ENCODE results near the gene ADRA2C.
"Not testable (repeated sequence)": the region's sequence is repeated elsewhere in the genome, so short reads cannot be mapped to it uniquely, and the experiment has no call there.

The ADRA2C gene

DNA sequence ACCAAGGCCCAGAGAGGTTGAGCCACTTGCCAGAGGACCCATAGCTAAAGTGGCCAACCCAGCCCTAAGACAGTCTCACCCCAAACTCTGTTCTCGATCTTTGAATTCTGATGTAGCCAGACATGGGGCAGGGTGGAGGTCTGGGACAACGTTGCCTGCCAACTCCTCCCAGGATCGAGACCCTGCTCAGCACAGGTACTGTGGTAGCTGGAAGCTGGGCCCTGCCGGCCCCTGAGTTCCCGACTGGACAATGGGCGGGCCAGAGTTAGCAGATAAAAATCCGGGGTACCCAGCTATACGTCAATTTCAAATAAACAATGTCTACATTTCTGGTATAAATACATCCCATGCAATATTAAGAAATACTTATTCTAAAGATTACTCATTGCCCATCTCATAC lies 35.3 kb downstream of the ADRA2C start:
- DNase-seq, result no peak

- DNase-seq, result no peak
These were observed 35.9 kb downstream of the ADRA2C start for GRCh38 chr4:3801931-3802550.

GRCh38 chr4:3802571-3803474 lies 36.6 kb downstream of the ADRA2C start:
- no peak for DNase-seq

- no peak for DNase-seq
These were observed 37.3 kb downstream of the ADRA2C start for GRCh38 chr4:3803475-3803847.

DNA sequence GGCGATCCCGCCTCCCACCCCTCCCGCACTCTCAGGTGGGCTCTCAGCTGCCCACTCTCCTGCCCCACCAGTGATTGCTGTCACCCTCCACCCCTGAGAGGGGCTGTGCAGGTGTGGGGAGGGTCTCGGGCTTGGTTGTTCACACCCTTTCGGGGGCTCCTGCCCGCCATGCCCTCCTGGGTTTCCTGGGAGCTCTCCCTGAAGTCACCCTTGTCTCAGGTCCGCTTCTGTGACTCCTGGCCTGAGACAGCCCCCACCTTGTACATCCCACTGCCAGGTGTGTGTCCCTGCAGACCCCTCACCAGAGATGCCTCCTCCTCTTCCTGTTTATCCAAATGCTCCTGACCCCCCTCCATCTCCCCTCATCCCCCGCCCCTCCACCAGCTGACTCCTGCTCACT lies 37.8 kb downstream of the ADRA2C start:
- DNase-seq, result no peak

DNA sequence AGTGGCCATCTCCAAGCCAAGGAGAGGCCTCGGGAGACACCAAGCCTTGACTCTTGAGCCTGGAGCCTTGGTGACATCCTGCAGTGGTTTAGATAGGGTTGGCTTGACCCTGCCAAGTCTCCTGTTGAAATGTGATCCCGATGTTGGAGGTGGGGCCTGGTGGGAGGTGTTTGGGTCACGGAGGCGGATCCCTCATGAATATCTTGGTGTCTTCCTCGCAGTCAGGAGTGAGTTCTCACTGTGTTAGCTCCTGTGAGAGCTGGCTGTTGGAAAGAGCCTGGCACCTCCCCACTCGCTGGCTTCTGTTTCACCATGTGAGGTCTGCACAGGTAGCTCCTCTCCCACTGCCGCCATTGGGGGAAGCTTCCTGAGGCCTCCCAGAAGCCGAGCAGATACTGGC lies 38.8 kb downstream of the ADRA2C start:
- no peak for DNase-seq

- no peak for DNase-seq
These were observed 39.5 kb downstream of the ADRA2C start for GRCh38 chr4:3805731-3806130.

DNA sequence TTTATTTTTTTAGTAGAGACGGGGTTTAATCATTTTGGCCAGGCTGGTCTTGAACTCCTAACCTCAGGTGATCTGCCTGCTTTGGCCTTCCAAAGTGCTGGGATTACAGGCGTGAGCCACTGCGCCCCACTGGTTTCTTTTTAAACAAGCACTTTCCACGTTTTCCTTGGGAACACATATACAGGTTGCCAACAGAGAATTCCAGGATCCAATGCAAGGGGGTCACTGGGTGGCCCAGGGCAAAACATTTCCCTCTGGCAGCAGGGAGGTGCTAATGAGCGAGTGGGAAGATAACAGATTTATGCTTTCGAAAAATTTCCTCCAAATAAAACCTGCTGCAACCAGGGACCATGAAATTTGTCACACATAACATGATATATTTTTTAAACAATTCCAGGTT lies 41.1 kb downstream of the ADRA2C start:
- no peak for DNase-seq

- no peak for DNase-seq
These were observed 41.8 kb downstream of the ADRA2C start for GRCh38 chr4:3807822-3808496.

DNA sequence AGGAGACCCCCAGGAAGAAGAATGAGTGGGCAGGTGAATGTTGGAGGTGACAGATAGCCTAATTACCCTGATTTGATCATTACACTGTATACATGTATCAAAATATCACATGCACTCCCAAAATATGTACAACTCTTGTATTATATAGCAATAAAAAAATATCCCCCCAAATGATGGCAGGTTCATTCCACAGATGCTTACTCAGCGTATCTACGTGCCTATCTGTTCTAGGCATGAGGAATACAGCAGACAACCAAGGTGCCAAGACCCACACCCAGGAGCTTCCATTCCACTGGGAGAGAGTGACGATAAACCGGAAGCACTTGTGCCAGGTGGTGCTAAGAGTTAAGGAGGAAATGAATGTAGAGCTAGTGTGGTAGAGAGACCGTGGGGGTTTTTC lies 42.4 kb downstream of the ADRA2C start:
- no peak for DNase-seq

- no peak for DNase-seq
These were observed 42.8 kb downstream of the ADRA2C start for GRCh38 chr4:3809028-3809427.

GRCh38 chr4:3809451-3810110 lies 43.4 kb downstream of the ADRA2C start:
- DNase-seq, result no peak

DNA sequence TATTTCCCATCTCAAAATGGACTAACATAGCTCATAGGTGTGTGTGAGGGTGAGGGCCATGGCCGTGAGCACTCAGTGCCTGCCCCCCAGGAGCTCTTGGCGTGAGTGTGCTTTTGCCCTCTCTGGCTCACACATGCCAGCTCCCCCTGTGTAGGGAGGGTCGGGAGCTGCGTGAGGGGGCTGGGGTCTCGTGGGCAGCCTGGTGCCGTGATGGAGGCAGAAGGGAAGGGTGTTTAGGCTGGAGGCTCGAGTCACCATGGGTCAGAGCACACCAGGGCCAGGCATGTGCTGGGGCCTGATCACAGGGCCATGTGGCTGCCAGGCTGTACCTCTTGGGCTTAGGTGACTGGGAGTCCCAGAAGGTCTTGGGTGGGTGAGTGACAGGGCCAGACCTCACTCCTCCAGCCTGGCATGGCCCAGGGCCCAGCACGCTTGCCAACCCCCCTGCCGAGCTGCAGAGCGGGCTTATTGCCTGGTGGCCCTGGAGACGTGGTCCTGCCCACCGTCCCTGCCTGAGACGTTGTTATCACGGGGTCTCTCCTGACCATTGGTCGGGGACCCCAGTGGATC lies 44.0 kb downstream of the ADRA2C start:
- DNase-seq, result no peak

DNA sequence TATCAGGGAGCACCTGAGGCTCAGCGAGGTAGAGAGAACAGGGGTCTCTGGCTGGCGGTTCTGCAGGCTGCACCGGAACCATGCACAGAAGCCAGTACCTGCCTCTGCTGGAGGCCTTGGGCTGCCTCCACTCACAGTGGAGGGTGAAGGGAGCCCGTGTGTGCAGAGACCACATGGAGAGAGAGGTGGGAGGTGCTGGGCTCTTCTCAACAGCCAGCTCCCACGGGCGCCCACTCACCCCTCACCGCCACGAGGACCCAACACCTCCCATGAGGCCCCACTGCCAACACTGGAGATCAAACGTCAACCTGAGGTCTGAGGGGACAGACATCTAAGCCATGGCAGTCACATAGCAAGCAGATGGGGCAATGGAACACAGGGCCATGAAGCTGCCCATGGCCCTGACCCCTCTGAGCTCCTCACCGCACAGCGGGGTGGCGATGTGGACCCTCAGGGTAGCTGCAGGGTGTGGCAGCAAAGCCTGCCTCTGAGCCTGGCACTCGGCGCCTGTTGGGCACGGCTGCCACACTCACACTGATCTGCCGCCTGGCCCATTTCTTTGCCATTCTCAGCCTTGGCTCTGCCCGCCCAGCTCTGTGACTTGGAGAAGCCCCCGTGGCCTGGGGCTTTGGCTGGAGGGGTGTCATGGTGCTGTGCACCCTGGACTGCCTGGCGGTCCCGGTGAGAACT lies 44.8 kb downstream of the ADRA2C start:
- DNase-seq, result no peak

DNA sequence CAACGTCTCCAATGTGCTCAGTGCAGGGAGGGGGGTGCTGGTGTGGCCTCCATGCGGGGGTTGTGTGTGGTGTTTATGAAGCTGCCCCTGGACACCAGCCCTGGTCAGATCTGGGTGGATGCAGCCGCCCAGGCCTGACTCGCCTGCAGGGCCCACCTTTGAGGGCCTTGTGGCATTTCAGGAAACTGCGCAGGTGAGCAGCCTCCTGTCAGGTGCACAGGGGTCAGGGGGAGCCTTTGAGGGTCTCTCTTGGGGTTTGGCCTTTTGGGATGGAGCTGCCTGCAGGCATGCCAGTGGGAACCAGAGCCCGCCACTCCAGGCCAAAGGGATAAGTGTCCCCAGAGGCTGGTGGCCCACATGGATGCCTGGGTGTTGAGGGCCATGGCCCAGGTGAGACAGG lies 45.4 kb downstream of the ADRA2C start:
- DNase-seq, result no peak

GRCh38 chr4:3812211-3812934 lies 46.2 kb downstream of the ADRA2C start:
- no peak for DNase-seq

DNA sequence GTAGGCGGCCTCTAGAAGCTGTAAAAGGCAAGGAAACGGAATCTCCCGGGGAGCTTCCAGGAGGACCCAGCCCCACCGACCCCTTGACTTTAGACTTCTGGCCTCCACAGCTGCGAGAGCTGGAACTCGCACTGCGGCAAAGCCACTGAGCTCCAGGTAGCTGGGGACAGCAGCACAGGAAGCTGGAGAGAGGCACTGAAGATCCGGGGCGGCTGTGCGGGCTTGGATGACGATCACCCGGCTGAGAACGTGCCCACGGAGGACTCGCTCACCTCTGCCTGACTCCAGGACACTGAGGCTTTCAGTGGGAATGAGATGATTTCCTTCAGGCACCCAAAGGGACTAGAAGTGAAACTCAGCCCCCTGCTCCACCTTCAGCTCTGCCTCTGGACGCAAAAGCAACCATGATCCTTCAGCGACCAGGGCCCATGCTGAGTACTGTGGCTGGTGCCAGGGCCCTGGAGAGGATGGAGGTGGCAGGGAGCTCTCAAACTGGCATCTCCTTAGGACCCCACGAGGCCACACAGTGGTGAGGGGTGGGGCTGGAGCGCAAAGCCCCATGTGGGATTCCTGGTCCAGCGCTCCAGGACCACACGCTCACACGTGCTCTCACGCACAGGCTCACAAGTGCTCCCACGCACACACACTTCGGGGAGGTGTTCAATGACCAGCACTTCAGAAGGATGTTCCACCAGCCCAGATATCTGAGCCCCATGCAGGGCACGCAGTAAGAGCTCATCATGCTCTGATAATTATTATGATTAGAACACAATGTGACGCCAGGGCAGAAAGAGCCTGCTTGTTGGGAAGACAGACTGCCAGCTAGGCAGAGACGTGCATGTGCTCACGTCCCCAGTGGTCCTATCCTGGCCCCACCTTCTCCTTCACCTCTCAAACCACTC lies 47.2 kb downstream of the ADRA2C start:
- no peak for DNase-seq

DNA sequence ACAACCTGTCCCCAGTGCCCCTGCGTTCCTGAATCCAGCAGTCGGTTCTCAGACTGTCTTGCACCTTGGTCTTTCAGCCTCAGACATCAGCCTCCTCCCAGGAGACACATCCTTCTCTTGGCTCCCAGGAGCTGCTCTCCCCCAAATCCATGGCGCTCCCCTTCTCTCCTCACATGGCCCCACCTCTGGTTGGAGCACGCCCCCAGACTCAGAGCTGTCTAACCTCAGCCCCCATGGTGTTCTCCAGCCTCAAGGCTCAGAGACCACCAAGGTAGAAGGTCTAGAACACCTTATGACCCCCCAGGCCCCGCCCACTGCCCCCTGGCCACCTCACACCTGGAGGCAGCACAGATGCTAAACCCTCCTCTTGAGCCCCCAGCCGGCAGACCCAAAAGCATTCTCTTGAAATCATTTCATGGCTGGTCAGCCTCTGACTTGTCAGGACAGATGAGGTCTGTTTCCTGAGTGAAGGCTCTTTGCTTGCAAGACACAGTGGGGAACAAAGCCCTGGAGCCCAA lies 47.9 kb downstream of the ADRA2C start:
- DNase-seq, result no peak

DNA sequence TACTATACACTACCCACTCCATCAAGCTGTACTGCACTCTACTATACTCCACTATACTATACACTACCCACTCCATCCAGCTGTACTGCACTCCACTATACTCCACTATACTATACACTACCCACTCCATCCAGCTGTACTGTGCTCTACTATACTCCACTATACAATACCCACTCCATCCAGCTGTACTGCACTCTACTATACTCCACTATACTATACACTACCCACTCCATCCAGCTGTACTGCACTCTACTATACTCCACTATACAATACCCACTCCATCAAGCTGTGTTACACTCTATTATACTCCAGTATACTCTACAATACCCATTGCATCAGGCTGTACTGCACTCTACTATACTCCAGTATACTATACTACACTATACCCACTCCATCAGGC lies 48.7 kb downstream of the ADRA2C start:
- not testable (repeated sequence) for DNase-seq

GRCh38 chr4:3816256-3816825 lies 50.2 kb downstream of the ADRA2C start:
- no peak for DNase-seq
